Measurements from ENCODE around the gene NPEPL1.

The NPEPL1 gene

DNA sequence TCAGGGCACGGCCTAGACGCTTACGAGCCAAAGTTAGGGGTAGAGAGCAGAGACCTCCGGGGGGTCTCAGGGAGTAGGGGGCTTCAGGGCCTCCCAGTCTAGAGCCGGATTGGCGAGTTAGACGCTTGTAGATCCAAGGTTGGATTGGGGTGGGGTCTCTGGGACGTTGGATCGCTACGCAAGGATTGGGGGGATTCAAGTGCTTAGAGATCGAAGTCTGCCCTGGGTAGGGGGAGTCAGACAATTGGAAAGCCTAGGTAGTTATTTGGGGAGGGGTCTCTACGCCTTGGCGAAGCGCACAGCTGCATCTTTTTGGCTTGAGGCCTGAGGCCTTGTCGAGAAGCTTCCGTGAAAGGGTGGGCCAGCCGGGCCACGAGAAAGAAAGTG lies 41.0 kb upstream of the NPEPL1 start:
- Mint-ChIP-seq H3K27ac (peak overlapping the region; percentile 95 to 99 (median 99)), H3K4me3 (peak overlapping the region; percentile 98 to 100 (median 99)), H3K9me3 (no peaks in the 10 kb centered on the region), H3K27me3 (ENCODE audit: low read depth) (no peaks in the 10 kb centered on the region), H3K36me3 (ENCODE audit: low read depth) (no peaks in the 10 kb centered on the region), H3K4me1 (peaks cover 41% of the 10 kb centered on the region)
- TF ChIP-seq, protein P1, sequence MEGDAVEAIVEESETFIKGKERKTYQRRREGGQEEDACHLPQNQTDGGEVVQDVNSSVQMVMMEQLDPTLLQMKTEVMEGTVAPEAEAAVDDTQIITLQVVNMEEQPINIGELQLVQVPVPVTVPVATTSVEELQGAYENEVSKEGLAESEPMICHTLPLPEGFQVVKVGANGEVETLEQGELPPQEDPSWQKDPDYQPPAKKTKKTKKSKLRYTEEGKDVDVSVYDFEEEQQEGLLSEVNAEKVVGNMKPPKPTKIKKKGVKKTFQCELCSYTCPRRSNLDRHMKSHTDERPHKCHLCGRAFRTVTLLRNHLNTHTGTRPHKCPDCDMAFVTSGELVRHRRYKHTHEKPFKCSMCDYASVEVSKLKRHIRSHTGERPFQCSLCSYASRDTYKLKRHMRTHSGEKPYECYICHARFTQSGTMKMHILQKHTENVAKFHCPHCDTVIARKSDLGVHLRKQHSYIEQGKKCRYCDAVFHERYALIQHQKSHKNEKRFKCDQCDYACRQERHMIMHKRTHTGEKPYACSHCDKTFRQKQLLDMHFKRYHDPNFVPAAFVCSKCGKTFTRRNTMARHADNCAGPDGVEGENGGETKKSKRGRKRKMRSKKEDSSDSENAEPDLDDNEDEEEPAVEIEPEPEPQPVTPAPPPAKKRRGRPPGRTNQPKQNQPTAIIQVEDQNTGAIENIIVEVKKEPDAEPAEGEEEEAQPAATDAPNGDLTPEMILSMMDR (IDR thresholded peaks at IDR 0.05; ENCODE audit: unreplicated experiment in 3 of 3): no peak

DNA sequence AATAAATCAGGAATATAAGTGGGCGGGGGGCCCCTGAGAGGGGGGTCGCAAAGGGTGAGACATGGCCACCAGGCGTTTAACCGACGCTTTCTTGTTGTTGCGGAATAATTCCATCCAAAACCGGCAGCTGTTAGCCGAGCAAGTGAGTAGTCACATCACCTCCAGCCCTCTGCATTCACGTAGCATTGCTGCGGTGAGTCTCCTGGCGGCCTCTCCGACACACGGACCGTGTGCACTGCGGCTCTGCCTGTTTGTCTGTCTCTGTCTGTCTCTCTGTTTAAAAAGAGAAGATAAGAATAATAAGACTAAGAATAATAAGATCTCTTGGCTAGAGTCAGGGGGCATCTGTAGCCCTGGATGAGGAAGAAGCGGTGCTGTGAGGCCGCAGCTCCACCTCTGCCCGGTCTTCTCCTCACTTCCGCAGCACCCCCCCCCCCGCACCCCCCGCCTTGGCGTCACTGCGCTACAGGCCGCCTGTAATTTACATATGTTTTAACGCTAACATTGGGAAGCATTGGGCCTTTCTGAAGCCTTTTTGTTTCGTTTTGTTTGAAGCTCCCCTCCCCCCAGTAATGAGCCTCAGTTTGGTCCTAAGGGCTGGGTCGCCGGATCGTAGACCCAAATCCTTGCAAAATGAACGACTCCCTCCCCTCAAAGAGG lies 40.5 kb upstream of the NPEPL1 start:
- Mint-ChIP-seq H3K9me3 (no peaks in the 10 kb centered on the region), H3K4me3 (peak overlapping the region; percentile 98 to 100 (median 99)), H3K36me3 (ENCODE audit: low read depth) (no peaks in the 10 kb centered on the region), H3K27me3 (ENCODE audit: low read depth) (no peaks in the 10 kb centered on the region), H3K27ac (peak overlapping the region; percentile 95 to 99 (median 99)), H3K4me1 (peaks cover 41% of the 10 kb centered on the region)
- TF ChIP-seq, protein P1 (IDR thresholded peaks at IDR 0.05; ENCODE audit: unreplicated experiment in 3 of 3): no peak

DNA sequence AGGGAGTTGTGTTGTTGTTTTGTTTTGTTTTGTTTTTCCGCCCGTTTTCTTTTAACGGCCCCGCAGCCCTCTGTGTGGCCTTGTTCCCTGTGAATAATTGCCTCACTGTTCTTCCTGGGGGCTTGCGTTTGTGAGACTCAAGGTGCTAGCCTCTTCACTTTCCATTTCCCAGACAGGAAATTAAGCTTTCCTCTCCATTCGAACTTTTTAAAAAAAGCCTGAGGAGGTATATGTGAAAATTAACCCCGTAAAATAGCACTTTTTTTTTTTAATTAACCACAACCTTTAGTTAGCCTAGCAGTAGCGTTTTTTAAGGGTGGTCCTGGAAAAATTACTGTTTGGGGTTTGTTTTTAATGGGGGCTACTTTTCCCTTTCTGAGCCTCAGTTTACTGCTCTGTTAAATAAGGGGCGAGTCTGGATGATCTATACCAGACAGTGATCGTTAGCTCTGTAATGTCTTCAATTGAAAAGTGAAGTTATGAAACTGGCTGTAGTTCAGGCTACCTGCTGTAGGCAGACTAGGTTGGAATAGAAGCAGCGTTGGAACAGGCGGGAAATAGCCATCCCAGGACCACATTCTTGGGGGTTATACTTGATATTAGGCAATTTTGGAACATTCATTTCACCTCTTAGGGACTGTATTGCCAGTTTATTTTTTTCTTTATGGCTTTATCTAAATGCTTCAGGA lies 39.9 kb upstream of the NPEPL1 start:
- no peaks in the 10 kb centered on the region for H3K9me3 Mint-ChIP-seq

DNA sequence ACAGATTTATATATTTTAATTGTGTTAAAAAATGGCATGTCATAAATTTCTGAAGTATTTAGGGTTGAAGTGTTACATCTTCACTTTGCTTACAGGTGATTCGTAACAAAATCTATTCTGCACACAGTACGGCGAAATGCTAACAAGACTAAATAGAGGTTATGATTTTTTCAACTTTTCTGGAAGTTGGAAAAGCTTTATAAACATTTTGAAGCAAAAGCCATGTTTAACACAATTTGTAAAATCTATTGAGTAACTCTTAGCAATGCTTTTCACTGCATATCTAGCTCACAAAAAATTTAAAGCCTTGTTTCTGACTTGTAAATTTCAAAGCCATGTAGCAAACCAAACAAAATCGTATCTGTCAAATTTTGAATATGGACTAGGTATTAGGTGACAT lies 38.3 kb upstream of the NPEPL1 start:
- H3K27me3 Mint-ChIP-seq (ENCODE audit: low read depth): no peaks in the 10 kb centered on the region
- peaks cover 46% of the 10 kb centered on the region for H3K4me1 Mint-ChIP-seq
- peak overlapping the region in 2 of 3 experiments; percentile 39 to 73 for H3K4me3 Mint-ChIP-seq
- H3K36me3 Mint-ChIP-seq (ENCODE audit: low read depth): no peaks in the 10 kb centered on the region
- H3K9me3 Mint-ChIP-seq: no peaks in the 10 kb centered on the region
- TF ChIP-seq, protein P1 (IDR thresholded peaks at IDR 0.05; ENCODE audit: unreplicated experiment in 3 of 3): no peak
- H3K27ac Mint-ChIP-seq: no peak overlapping the region

More for the DNA sequence above, 39.9 kb upstream of the NPEPL1 start:
- Mint-ChIP-seq H3K36me3 (ENCODE audit: low read depth) (no peaks in the 10 kb centered on the region), H3K4me1 (peaks cover 41% of the 10 kb centered on the region), H3K27ac (peak overlapping the region; percentile 95 to 99 (median 99)), H3K4me3 (peak overlapping the region; percentile 98 to 100 (median 99)), H3K27me3 (ENCODE audit: low read depth) (no peaks in the 10 kb centered on the region)
- TF ChIP-seq, protein P1 (IDR thresholded peaks at IDR 0.05; ENCODE audit: unreplicated experiment in 3 of 3): no peak

DNA sequence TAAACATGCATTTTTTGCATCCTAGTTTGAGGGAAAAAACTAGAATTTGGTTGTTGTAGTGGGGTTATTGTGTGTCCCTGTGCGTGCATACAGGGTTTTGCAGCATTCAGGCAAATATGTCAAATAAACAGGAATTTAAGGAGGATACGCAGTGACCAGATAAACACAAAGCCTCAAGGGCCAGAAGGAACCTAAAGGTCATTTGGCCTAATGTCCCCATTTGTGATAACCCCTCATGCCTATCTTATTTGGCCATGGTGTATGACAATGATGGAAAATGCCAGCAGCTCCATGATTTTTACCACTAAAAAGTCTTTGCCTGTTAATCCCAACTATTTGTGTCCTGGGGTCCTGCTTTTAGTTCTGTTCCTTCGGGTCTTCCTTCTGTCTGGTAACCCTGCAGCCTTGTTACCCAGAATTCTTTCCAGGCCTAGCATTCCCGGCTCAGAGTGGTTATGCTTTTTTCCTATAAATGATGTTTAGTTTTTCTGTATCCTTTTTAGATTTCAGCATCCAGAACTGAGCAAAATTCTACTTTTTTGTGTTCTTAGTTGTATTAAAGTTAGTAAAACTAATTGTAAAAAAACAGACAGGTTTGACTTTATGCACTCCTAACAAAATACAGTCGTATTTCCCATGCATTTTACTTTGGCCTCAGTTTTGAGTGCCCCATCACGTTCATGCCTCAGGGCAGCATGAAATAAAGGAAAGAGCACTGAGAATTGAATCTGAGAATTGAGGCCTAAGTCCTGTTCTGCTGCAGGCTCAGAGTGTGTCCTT lies 37.1 kb upstream of the NPEPL1 start:
- peaks cover 58% of the 10 kb centered on the region for H3K4me1 Mint-ChIP-seq
- H3K27ac Mint-ChIP-seq: no peak overlapping the region
- no peaks in the 10 kb centered on the region for H3K36me3 Mint-ChIP-seq (ENCODE audit: low read depth)
- H3K27me3 Mint-ChIP-seq (ENCODE audit: low read depth): no peaks in the 10 kb centered on the region
- TF ChIP-seq, protein P1 (IDR thresholded peaks at IDR 0.05; ENCODE audit: unreplicated experiment in 3 of 3): no peak
- no peaks in the 10 kb centered on the region for H3K9me3 Mint-ChIP-seq
- peak overlapping the region; percentile 52 to 73 (median 54) for H3K4me3 Mint-ChIP-seq
